Endodermal cell (in vitro differentiated cells): ENCODE measurements around the gene B3GNT2. TPM values are rescaled to one million over a fixed set of nuclear protein-coding genes. Genes with fewer than 3 reads are reported as not detected.

ENCODE experiments used
- DNase-seq: peaks from one replicate; pipeline ENCODE4 v3.0.0-alpha.2; 2017
- H3K27ac ChIP-seq: 2 replicates; pipeline ENCODE4 v1.5.1; 2013; ENCODE audit warnings: mild to moderate bottlenecking, low read depth, low read length, moderate library complexity
- H3K27me3 ChIP-seq: 2 replicates; pipeline ENCODE4 v1.6.1; 2013; ENCODE audit warnings: mild to moderate bottlenecking, low read length, moderate library complexity; ENCODE audit not compliant: insufficient read depth, control insufficient read depth, poor library complexity, severe bottlenecking
- H3K36me3 ChIP-seq: 2 replicates; pipeline ENCODE4 v1.7.0; 2013; ENCODE audit warnings: mild to moderate bottlenecking, low read length, moderate library complexity; ENCODE audit not compliant: control insufficient read depth, insufficient read depth
- H3K4me1 ChIP-seq: one replicate; pipeline ENCODE4 v1.7.0; 2013; ENCODE audit warnings: low read length; ENCODE audit not compliant: control insufficient read depth, insufficient read depth
- H3K4me3 ChIP-seq: 2 replicates; pipeline ENCODE4 v1.5.1; 2013; ENCODE audit warnings: mild to moderate bottlenecking, low read length, moderate library complexity
- H3K9ac ChIP-seq: 2 replicates; pipeline ENCODE4 v1.6.1; 2013; ENCODE audit warnings: mild to moderate bottlenecking, low read length, moderate library complexity; ENCODE audit not compliant: poor library complexity, severe bottlenecking; ENCODE audit errors: extremely low read depth
- H3K9me3 ChIP-seq: 2 replicates; pipeline ENCODE4 v1.6.1; 2013; ENCODE audit warnings: mild to moderate bottlenecking, low read length, moderate library complexity; ENCODE audit not compliant: control insufficient read depth
- H3K27ac Mint-ChIP-seq: 2 replicates; pipeline ENCODE4 v1.8.0; 2020; ENCODE audit warnings: mixed read lengths
- H3K27me3 Mint-ChIP-seq: 2 replicates; pipeline ENCODE4 v1.8.0; 2021; ENCODE audit warnings: mild to moderate bottlenecking, mixed read lengths; ENCODE audit not compliant: insufficient read depth
- H3K36me3 Mint-ChIP-seq: 2 replicates; pipeline ENCODE4 v1.8.0; 2020; ENCODE audit warnings: low read depth, mixed read lengths
- H3K4me1 Mint-ChIP-seq: 2 replicates; pipeline ENCODE4 v1.8.0; 2020; ENCODE audit warnings: mixed read lengths
- H3K4me3 Mint-ChIP-seq: 2 replicates; pipeline ENCODE4 v1.8.0; 2020; ENCODE audit warnings: mild to moderate bottlenecking, moderate library complexity, mixed read lengths
- H3K9me3 Mint-ChIP-seq: 2 replicates; pipeline ENCODE4 v1.8.0; 2020; ENCODE audit warnings: mild to moderate bottlenecking, mixed read lengths
- CTCF ChIP-seq: fragments of 200-600 bp; sonication (generic); conservative IDR thresholded peaks from 2 replicates; pipeline ENCODE4 v1.5.0; 2021; ENCODE audit warnings: antibody characterized with exemption, mild to moderate bottlenecking
- WGBS, 2 experiments: methylation state at CpG; one replicate each; pipeline versions ENCODE4 v1.1.5 to v1.1.7; 2013; ENCODE audit warnings: missing lambda C conversion rate in 2 of 2, mixed read lengths in 1 of 2; ENCODE audit not compliant: insufficient coverage in 1 of 2, insufficient read length in 1 of 2; 5-methylcytosine and 5-hydroxymethylcytosine counted together
- total RNA-seq, 2 donors: library from RNA; stranded (reverse); fragmentation: NEBNext Ultra II Directional in 1 of 2; extraction: Animal tissue kit (Norgen Biotek cat#: 25700) in 1 of 2; gene quantifications; 2 replicates in 1 of 2; 3 replicates in 1 of 2; pipeline ENCODE4 v1.2.1, GENCODE V29; 2021

The B3GNT2 gene
- total RNA-seq, 2 donors from 2014 or later: 38.7 to 59.2 TPM

- 92 to 96% methylated on average over 7 to 8 of the region's 8 CpGs for WGBS, 2 experiments
- no peak overlapping the region for H3K4me3 ChIP-seq
- no peak for TF ChIP-seq CTCF
- no peak for DNase-seq
- Mint-ChIP-seq H3K9me3 (peaks cover 7% of the 10 kb centered on the region), H3K27me3 (no peaks in the 10 kb centered on the region), H3K36me3 (peaks cover 72% of the 10 kb centered on the region), H3K27ac (no peak overlapping the region), H3K4me1 (peaks cover 22% of the 10 kb centered on the region), H3K4me3 (no peak overlapping the region)
- H3K27ac ChIP-seq: no peak overlapping the region
- no peaks in the 10 kb centered on the region for H3K27me3 ChIP-seq
- no peak overlapping the region for H3K9ac ChIP-seq
- peaks cover 82% of the 10 kb centered on the region for H3K36me3 ChIP-seq
- H3K9me3 ChIP-seq: peaks cover 11% of the 10 kb centered on the region
- peaks cover 8% of the 10 kb centered on the region for H3K4me1 ChIP-seq
Observed at GRCh38 chr2:62222674-62223073, 26.8 kb downstream of the B3GNT2 start.

- peak overlapping the region; percentile 43 for H3K4me3 ChIP-seq
- H3K36me3 ChIP-seq: peaks cover 66% of the 10 kb centered on the region
- Mint-ChIP-seq H3K9me3 (peaks cover 2% of the 10 kb centered on the region), H3K36me3 (peaks cover 58% of the 10 kb centered on the region), H3K4me3 (no peak overlapping the region), H3K4me1 (peaks cover 17% of the 10 kb centered on the region), H3K27ac (peak overlapping the region; percentile 94), H3K27me3 (no peaks in the 10 kb centered on the region)
- DNase-seq: no peak
- no peak for TF ChIP-seq CTCF
- H3K27me3 ChIP-seq: no peaks in the 10 kb centered on the region
- H3K27ac ChIP-seq: no peak overlapping the region
- H3K9me3 ChIP-seq: no peaks in the 10 kb centered on the region
- peaks cover 8% of the 10 kb centered on the region for H3K4me1 ChIP-seq
- 87 to 100% methylated on average over 1 of the region's 1 CpG for WGBS, 2 experiments
- no peak overlapping the region for H3K9ac ChIP-seq
Observed at GRCh38 chr2:62224976-62225375, 29.1 kb downstream of the B3GNT2 start.

- no peak for TF ChIP-seq CTCF
- H3K36me3 ChIP-seq: peaks cover 59% of the 10 kb centered on the region
- H3K27me3 ChIP-seq: no peaks in the 10 kb centered on the region
- Mint-ChIP-seq H3K4me3 (no peak overlapping the region), H3K27me3 (no peaks in the 10 kb centered on the region), H3K36me3 (peaks cover 49% of the 10 kb centered on the region), H3K27ac (no peak overlapping the region), H3K9me3 (no peaks in the 10 kb centered on the region), H3K4me1 (peaks cover 8% of the 10 kb centered on the region)
- DNase-seq: no peak
- 94 to 96% methylated on average over 3 to 6 of the region's 6 CpGs for WGBS, 2 experiments
- no peak overlapping the region for H3K27ac ChIP-seq
- no peak overlapping the region for H3K4me3 ChIP-seq
- no peaks in the 10 kb centered on the region for H3K9me3 ChIP-seq
- no peak overlapping the region for H3K9ac ChIP-seq
- peaks cover 8% of the 10 kb centered on the region for H3K4me1 ChIP-seq
Observed at GRCh38 chr2:62227386-62228075, 31.6 kb downstream of the B3GNT2 start.
